CD14-positive monocyte (primary cell): ENCODE results near the gene TRAPPC1. TPM values are rescaled to one million over a fixed set of nuclear protein-coding genes. Genes with fewer than 3 reads are reported as not detected.

Source experiments
- DNase-seq, 3 donors: peaks; one replicate each; pipeline ENCODE4 v3.0.0-alpha.2; 2011 to 2022
- H2AFZ ChIP-seq: 2 replicates; pipeline ENCODE4 v1.6.0; 2012; ENCODE audit warnings: mild to moderate bottlenecking, low read depth, low read length, inconsistent platforms; ENCODE audit not compliant: insufficient read depth, poor library complexity, severe bottlenecking
- H3K27ac ChIP-seq, 2 donors: 1 replicate in 1 of 2; 2 replicates in 1 of 2; pipeline ENCODE4 v1.5.1; 2012 to 2013; ENCODE audit warnings: low read length in 2 of 2, control low read depth in 1 of 2, inconsistent platforms in 1 of 2, low read depth in 1 of 2, mild to moderate bottlenecking in 1 of 2
- H3K27me3 ChIP-seq, 2 donors: one replicate each; pipeline versions ENCODE4 v1.6.0 to v1.6.1; 2011 to 2013; ENCODE audit warnings: low read length in 2 of 2; ENCODE audit not compliant: control insufficient read depth in 2 of 2, insufficient read depth in 2 of 2
- H3K36me3 ChIP-seq, 2 donors: replicated peaks in 1 of 2; 1 replicate in 1 of 2; 2 replicates in 1 of 2; pipeline versions ENCODE4 v1.5.1 to v1.6.1; 2012 to 2013; ENCODE audit warnings: low read length in 2 of 2, control low read depth in 1 of 2, inconsistent platforms in 1 of 2, mild to moderate bottlenecking in 1 of 2; ENCODE audit not compliant: insufficient read depth in 2 of 2, control insufficient read depth in 1 of 2
- H3K4me1 ChIP-seq, 2 donors: 1 replicate in 1 of 2; 2 replicates in 1 of 2; pipeline versions ENCODE4 v1.5.1 to v1.6.1; 2012 to 2013; ENCODE audit warnings: low read length in 2 of 2, control low read depth in 1 of 2, inconsistent platforms in 1 of 2, mild to moderate bottlenecking in 1 of 2, moderate library complexity in 1 of 2; ENCODE audit not compliant: insufficient read depth in 2 of 2, control insufficient read depth in 1 of 2
- H3K4me2 ChIP-seq: replicated peaks from 2 replicates; pipeline ENCODE3; 2012; ENCODE audit warnings: low read length, moderate library complexity, mild to moderate bottlenecking; ENCODE audit not compliant: poor library complexity, severe bottlenecking; ENCODE audit errors: extremely low read depth
- H3K4me3 ChIP-seq, 3 experiments: fragments of 200-600 bp in 1 of 3; sonication (generic) in 1 of 3; replicated peaks in 1 of 3; 1 replicate in 2 of 3; 2 replicates in 1 of 3; pipeline ENCODE4 v1.5.1; 2011 to 2013; ENCODE audit warnings: low read length in 3 of 3, mild to moderate bottlenecking in 3 of 3, control low read depth in 2 of 3, low read depth in 2 of 3, inconsistent platforms in 1 of 3, moderate library complexity in 1 of 3
- H3K79me2 ChIP-seq: 2 replicates; pipeline ENCODE4 v1.6.0; 2012; ENCODE audit warnings: mild to moderate bottlenecking, control low read depth, inconsistent platforms, low read length, moderate library complexity; ENCODE audit not compliant: insufficient read depth
- H3K9ac ChIP-seq: 2 replicates; pipeline ENCODE4 v1.6.0; 2017; ENCODE audit warnings: low read length, mild to moderate bottlenecking; ENCODE audit not compliant: insufficient read depth, poor library complexity, severe bottlenecking
- H3K9me3 ChIP-seq, 2 donors: replicated peaks in 1 of 2; 1 replicate in 1 of 2; 2 replicates in 1 of 2; pipeline versions ENCODE4 v1.5.1 to v1.6.1; 2012 to 2013; ENCODE audit warnings: low read length in 2 of 2, control low read depth in 1 of 2; ENCODE audit not compliant: control insufficient read depth in 1 of 2, insufficient read depth in 1 of 2
- H4K20me1 ChIP-seq: 2 replicates; pipeline ENCODE4 v1.6.0; 2012; ENCODE audit warnings: mild to moderate bottlenecking, low read length, control low read depth, moderate library complexity; ENCODE audit not compliant: insufficient read depth
- H3K27ac Mint-ChIP-seq, 7 donors: one replicate each; pipeline ENCODE4 v1.8.0; 2020; ENCODE audit warnings: mild to moderate bottlenecking in 7 of 7, mixed read lengths in 7 of 7, moderate library complexity in 6 of 7, inconsistent platforms in 2 of 7
- H3K27me3 Mint-ChIP-seq, 3 donors: one replicate each; pipeline ENCODE4 v1.8.0; 2021 to 2022; ENCODE audit warnings: low read depth in 3 of 3, mild to moderate bottlenecking in 3 of 3, mixed read lengths in 3 of 3, moderate library complexity in 3 of 3, inconsistent platforms in 1 of 3
- H3K36me3 Mint-ChIP-seq, 2 donors: one replicate each; pipeline ENCODE4 v1.8.0; 2020; ENCODE audit warnings: mixed read lengths in 2 of 2, inconsistent platforms in 1 of 2, mild to moderate bottlenecking in 1 of 2
- H3K4me1 Mint-ChIP-seq: one replicate; pipeline ENCODE4 v1.8.0; 2020; ENCODE audit warnings: mild to moderate bottlenecking, mixed read lengths
- H3K4me3 Mint-ChIP-seq, 2 donors: one replicate each; pipeline ENCODE4 v1.8.0; 2020; ENCODE audit warnings: mild to moderate bottlenecking in 2 of 2, mixed read lengths in 2 of 2, moderate library complexity in 1 of 2
- H3K9me3 Mint-ChIP-seq, 7 donors: one replicate each; pipeline ENCODE4 v1.8.0; 2020 to 2022; ENCODE audit warnings: mixed read lengths in 7 of 7, mild to moderate bottlenecking in 6 of 7, moderate library complexity in 6 of 7, inconsistent platforms in 2 of 7
- WGBS: methylation state at CpG from one replicate; pipeline ENCODE4 v1.1.5; 2013; ENCODE audit warnings: missing lambda C conversion rate; ENCODE audit not compliant: insufficient coverage; 5-methylcytosine and 5-hydroxymethylcytosine counted together
- intact Hi-C, 2 donors: fragments of 100-400 bp; cut with micrococcal nuclease; formaldehyde crosslinking; loops; one replicate each; pipeline versions ENCODE4 v1.15.0 to v1.15.1; 2023
- polyA plus RNA-seq, 3 donors: library from polyadenylated mRNA; depleted of rRNA in 1 of 3; unstranded in 2 of 3; stranded (reverse) in 1 of 3; fragments of 300-500 nt in 2 of 3; fragments of >200 nt in 1 of 3; fragmentation: Illumina TruSeq in 2 of 3; gene quantifications; 1 replicate in 2 of 3; 2 replicates in 1 of 3; pipeline ENCODE4 v1.2.3, GENCODE V29; 2012 to 2021
- TF ChIP-seq, protein P1 (sequence below): fragments of 200-600 bp; IDR thresholded peaks from one replicate; pipeline ENCODE4 v1.8.0; 2022; ENCODE audit warnings: antibody characterized with exemption, mild to moderate bottlenecking

The TRAPPC1 gene
- polyA plus RNA-seq, 3 donors: 172 to 266 (median 224) TPM

DNA sequence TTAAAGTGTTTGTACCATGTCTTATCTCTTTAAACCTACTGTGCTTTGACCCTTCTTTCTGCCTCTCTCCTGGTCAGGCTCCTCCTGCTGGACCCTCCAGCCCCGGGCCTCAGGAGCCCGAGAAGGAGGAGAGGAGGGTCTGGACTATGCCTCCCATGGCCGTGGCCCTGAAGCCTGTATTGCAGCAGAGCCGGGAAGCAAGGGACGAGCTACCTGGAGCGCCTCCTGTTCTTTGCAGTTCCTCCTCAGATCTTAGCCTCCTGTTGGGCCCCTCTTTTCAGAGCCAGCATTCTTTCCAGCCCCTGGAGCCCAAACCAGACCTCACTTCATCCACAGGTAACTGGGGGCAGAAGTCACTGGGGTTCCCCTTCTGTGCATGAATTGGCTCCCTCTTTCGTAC, 13.9 kb upstream of the TRAPPC1 start:
- H3K36me3 Mint-ChIP-seq: peaks cover 86 to 90% of the 10 kb centered on the region in 2 donors
- Histone ChIP-seq H3K4me1 (peaks cover 0 to 4% of the 10 kb centered on the region in 2 donors), H3K27ac (no peak overlapping the region), H3K27me3 (no peaks in the 10 kb centered on the region), H3K36me3 (peaks cover 69 to 87% of the 10 kb centered on the region in 2 donors), H3K4me3 (no peak overlapping the region), H3K79me2 (no peaks in the 10 kb centered on the region), H3K9ac (no peak overlapping the region), H2AFZ (no peak overlapping the region), H3K9me3 (no peaks in the 10 kb centered on the region), H3K4me2 (no peak overlapping the region), H4K20me1 (no peaks in the 10 kb centered on the region)
- peak overlapping the region in 1 of 7 donors; percentile 57 for H3K27ac Mint-ChIP-seq
- TF ChIP-seq, protein P1, sequence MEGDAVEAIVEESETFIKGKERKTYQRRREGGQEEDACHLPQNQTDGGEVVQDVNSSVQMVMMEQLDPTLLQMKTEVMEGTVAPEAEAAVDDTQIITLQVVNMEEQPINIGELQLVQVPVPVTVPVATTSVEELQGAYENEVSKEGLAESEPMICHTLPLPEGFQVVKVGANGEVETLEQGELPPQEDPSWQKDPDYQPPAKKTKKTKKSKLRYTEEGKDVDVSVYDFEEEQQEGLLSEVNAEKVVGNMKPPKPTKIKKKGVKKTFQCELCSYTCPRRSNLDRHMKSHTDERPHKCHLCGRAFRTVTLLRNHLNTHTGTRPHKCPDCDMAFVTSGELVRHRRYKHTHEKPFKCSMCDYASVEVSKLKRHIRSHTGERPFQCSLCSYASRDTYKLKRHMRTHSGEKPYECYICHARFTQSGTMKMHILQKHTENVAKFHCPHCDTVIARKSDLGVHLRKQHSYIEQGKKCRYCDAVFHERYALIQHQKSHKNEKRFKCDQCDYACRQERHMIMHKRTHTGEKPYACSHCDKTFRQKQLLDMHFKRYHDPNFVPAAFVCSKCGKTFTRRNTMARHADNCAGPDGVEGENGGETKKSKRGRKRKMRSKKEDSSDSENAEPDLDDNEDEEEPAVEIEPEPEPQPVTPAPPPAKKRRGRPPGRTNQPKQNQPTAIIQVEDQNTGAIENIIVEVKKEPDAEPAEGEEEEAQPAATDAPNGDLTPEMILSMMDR: no peak
- H3K4me1 Mint-ChIP-seq: peaks cover 11% of the 10 kb centered on the region
- intact Hi-C loops: loop anchor here in 1 of 2 donors (5.0 kb wide), 1 partner anchor 37 kb away; no protein-coding TSS in a partner anchor
- no peak overlapping the region for H3K4me3 Mint-ChIP-seq
- WGBS: 95% methylated on average over 6 of the region's 7 CpGs
- no peaks in the 10 kb centered on the region for H3K9me3 Mint-ChIP-seq
- H3K27me3 Mint-ChIP-seq: peaks cover 0 to 1% (median 0%) of the 10 kb centered on the region in 3 donors
- DNase-seq: no peak

DNA sequence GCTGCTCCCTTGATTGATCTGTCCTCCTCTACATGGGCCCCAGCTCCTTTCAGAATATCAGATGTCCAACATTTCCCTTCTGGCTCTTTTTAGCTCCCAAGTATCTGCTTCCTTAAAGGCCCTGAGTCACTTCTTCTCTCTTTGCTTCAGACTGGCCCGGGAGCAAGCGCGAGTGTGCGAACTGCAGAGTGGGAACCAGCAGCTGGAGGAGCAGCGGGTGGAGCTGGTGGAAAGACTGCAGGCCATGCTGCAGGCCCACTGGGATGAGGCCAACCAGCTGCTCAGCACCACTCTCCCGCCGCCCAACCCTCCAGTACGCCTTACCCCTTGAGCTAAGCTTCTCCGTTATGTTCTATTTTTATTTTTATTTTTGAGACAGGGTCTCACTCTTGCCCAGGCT, 12.6 kb upstream of the TRAPPC1 start:
- Histone ChIP-seq H3K4me3 (no peak overlapping the region), H3K27me3 (no peaks in the 10 kb centered on the region), H3K79me2 (no peaks in the 10 kb centered on the region), H3K4me1 (peaks cover 0 to 4% of the 10 kb centered on the region in 2 donors), H3K36me3 (peaks cover 76 to 92% of the 10 kb centered on the region in 2 donors), H3K9me3 (no peaks in the 10 kb centered on the region), H2AFZ (no peak overlapping the region), H3K27ac (peak overlapping the region in 1 of 2 donors; percentile 17), H4K20me1 (no peaks in the 10 kb centered on the region), H3K9ac (no peak overlapping the region), H3K4me2 (no peak overlapping the region)
- intact Hi-C loops: no loop called here
- Mint-ChIP-seq H3K4me3 (no peak overlapping the region), H3K27ac (peak overlapping the region in 4 of 7 donors; percentile 32 to 90 (median 62)), H3K36me3 (peaks cover 89 to 93% of the 10 kb centered on the region in 2 donors), H3K4me1 (peaks cover 11% of the 10 kb centered on the region), H3K9me3 (no peaks in the 10 kb centered on the region), H3K27me3 (peaks cover 0 to 4% (median 0%) of the 10 kb centered on the region in 3 donors)
- WGBS: 80% methylated on average over 4 of the region's 9 CpGs
- DNase-seq: no peak
- TF ChIP-seq, protein P1: no peak
